Measurements from ENCODE around the gene PKP4. TPM values are rescaled to one million over a fixed set of nuclear protein-coding genes. Genes with fewer than 3 reads are reported as not detected.

PKP4 gene
- total and polyA plus RNA-seq, 2 donors from 2014 or later: 120 to 243 TPM

- H3K36me3 ChIP-seq (ENCODE audit: control insufficient read depth in 2 of 3, insufficient read depth in 3 of 3, low read length in 3 of 3): peaks cover 2 to 66% (median 45%) of the 10 kb centered on the region in 3 donors
These were observed 208.2 kb downstream of the PKP4 start for GRCh38 chr2:158664987-158665386.

GRCh38 chr2:158665536-158666302, 209.0 kb downstream of the PKP4 start:
- Histone ChIP-seq H3K9ac (ENCODE audit: low read length in 3 of 3) (no peak overlapping the region), H3K36me3 (ENCODE audit: control insufficient read depth in 2 of 3, insufficient read depth in 3 of 3, low read length in 3 of 3) (peaks cover 1 to 71% (median 45%) of the 10 kb centered on the region in 3 donors), H3K4me3 (ENCODE audit: low read length in 3 of 3) (no peak overlapping the region), H3K27me3 (ENCODE audit: control insufficient read depth, insufficient read depth, low read length) (no peaks in the 10 kb centered on the region), H3K4me1 (ENCODE audit: control insufficient read depth in 2 of 3, insufficient read depth in 2 of 3, low read depth in 1 of 3, low read length in 3 of 3) (peaks cover 0 to 5% (median 0%) of the 10 kb centered on the region in 3 donors), H3K9me3 (ENCODE audit: control insufficient read depth in 2 of 3, insufficient read depth in 1 of 3, low read length in 3 of 3) (no peaks in the 10 kb centered on the region), H3K27ac (ENCODE audit: low read depth in 2 of 2, low read length in 2 of 2) (no peak overlapping the region)
- DNase-seq (no peak), FAIRE-seq (no peak)
- intact Hi-C loops (cut with DNase I): no loop called here
- TF ChIP-seq CTCF (IDR thresholded peaks at IDR 0.05; ENCODE audit: borderline replicate concordance, extremely low read depth, insufficient read depth): no peak

More at GRCh38 chr2:158664987-158665386, 208.2 kb downstream of the PKP4 start:
- no peak for TF ChIP-seq CTCF (IDR thresholded peaks at IDR 0.05; ENCODE audit: borderline replicate concordance, extremely low read depth, insufficient read depth)
- Histone ChIP-seq H3K4me3 (ENCODE audit: low read length in 3 of 3) (no peak overlapping the region), H3K27me3 (ENCODE audit: control insufficient read depth, insufficient read depth, low read length) (no peaks in the 10 kb centered on the region), H3K4me1 (ENCODE audit: control insufficient read depth in 2 of 3, insufficient read depth in 2 of 3, low read depth in 1 of 3, low read length in 3 of 3) (peaks cover 0 to 5% (median 0%) of the 10 kb centered on the region in 3 donors), H3K27ac (ENCODE audit: low read depth in 2 of 2, low read length in 2 of 2) (no peak overlapping the region), H3K9me3 (ENCODE audit: control insufficient read depth in 2 of 3, insufficient read depth in 1 of 3, low read length in 3 of 3) (no peaks in the 10 kb centered on the region), H3K9ac (ENCODE audit: low read length in 3 of 3) (no peak overlapping the region)
- no peak for DNase-seq
- FAIRE-seq: no peak
- intact Hi-C loops (cut with DNase I): no loop called here

- no peaks in the 10 kb centered on the region for H3K9me3 ChIP-seq (ENCODE audit: control insufficient read depth in 2 of 3, insufficient read depth in 1 of 3, low read length in 3 of 3)
- FAIRE-seq: no peak
- H3K27ac ChIP-seq (ENCODE audit: low read depth in 2 of 2, low read length in 2 of 2): no peak overlapping the region
- peaks cover 0 to 5% (median 0%) of the 10 kb centered on the region in 3 donors for H3K4me1 ChIP-seq (ENCODE audit: control insufficient read depth in 2 of 3, insufficient read depth in 2 of 3, low read depth in 1 of 3, low read length in 3 of 3)
- intact Hi-C loops (cut with DNase I): no loop called here
- no peak for DNase-seq
- H3K9ac ChIP-seq (ENCODE audit: low read length in 3 of 3): no peak overlapping the region
- peaks cover 0 to 63% (median 38%) of the 10 kb centered on the region in 3 donors for H3K36me3 ChIP-seq (ENCODE audit: control insufficient read depth in 2 of 3, insufficient read depth in 3 of 3, low read length in 3 of 3)
- TF ChIP-seq CTCF (IDR thresholded peaks at IDR 0.05; ENCODE audit: borderline replicate concordance, extremely low read depth, insufficient read depth): no peak
- no peak overlapping the region for H3K4me3 ChIP-seq (ENCODE audit: low read length in 3 of 3)
- no peaks in the 10 kb centered on the region for H3K27me3 ChIP-seq (ENCODE audit: control insufficient read depth, insufficient read depth, low read length)
These were observed 210.2 kb downstream of the PKP4 start for GRCh38 chr2:158666969-158667368.
